Keratinocyte (primary cell): Measurements from ENCODE around the gene MYH9. TPM values are rescaled to one million over a fixed set of nuclear protein-coding genes. Genes with fewer than 3 reads are reported as not detected.

Experiments used
- DNase-seq: peaks from one replicate; pipeline ENCODE4 v3.0.0-alpha.2; 2011; ENCODE audit warnings: low read depth, missing footprints, low spot score
- FAIRE-seq: peaks from 2 replicates; lab custom pipeline; 2011; peaks lifted over from hg19 to GRCh38; lab: Jason Lieb, UNC
- H2AFZ ChIP-seq: 2 replicates; pipeline ENCODE4 v1.6.0; 2012; ENCODE audit warnings: low read length, control low read depth, inconsistent platforms; ENCODE audit not compliant: control insufficient read depth
- H3K27ac ChIP-seq: 2 replicates; pipeline ENCODE4 v1.5.1; 2011; ENCODE audit warnings: low read length; ENCODE audit not compliant: control insufficient read depth, insufficient read depth
- H3K27me3 ChIP-seq: 3 replicates; pipeline ENCODE4 v1.6.0; 2011; ENCODE audit warnings: low read length; ENCODE audit not compliant: control insufficient read depth, insufficient read depth; ENCODE audit errors: extremely low read depth
- H3K36me3 ChIP-seq, 2 experiments: 2 replicates in 1 of 2; 3 replicates in 1 of 2; pipeline ENCODE4 v1.5.1; 2011; ENCODE audit warnings: low read length in 2 of 2, mild to moderate bottlenecking in 1 of 2; ENCODE audit not compliant: control insufficient read depth in 2 of 2, insufficient read depth in 2 of 2; ENCODE audit errors: extremely low read depth in 1 of 2
- H3K4me1 ChIP-seq: 3 replicates; pipeline ENCODE4 v1.5.1; 2011; ENCODE audit warnings: low read length; ENCODE audit not compliant: control insufficient read depth, insufficient read depth; ENCODE audit errors: extremely low read depth
- H3K4me2 ChIP-seq: 3 replicates; pipeline ENCODE4 v1.6.0; 2011; ENCODE audit warnings: low read depth, low read length; ENCODE audit not compliant: control insufficient read depth, insufficient read depth; ENCODE audit errors: extremely low read depth
- H3K4me3 ChIP-seq, 3 experiments: fragments of 200-600 bp in 1 of 3; sonication (generic) in 1 of 3; 2 replicates in 2 of 3; 3 replicates in 1 of 3; pipeline ENCODE4 v1.5.1; 2011 to 2016; ENCODE audit warnings: low read length in 3 of 3, mild to moderate bottlenecking in 3 of 3, control low read depth in 2 of 3, inconsistent platforms in 1 of 3, low read depth in 1 of 3, mixed read lengths in 1 of 3, mixed run types in 1 of 3, moderate library complexity in 1 of 3; ENCODE audit not compliant: control insufficient read depth in 2 of 3, insufficient read depth in 2 of 3; ENCODE audit errors: extremely low read depth in 1 of 3
- H3K79me2 ChIP-seq: 2 replicates; pipeline ENCODE4 v1.6.0; 2012; ENCODE audit warnings: low read length; ENCODE audit not compliant: control insufficient read depth, insufficient read depth
- H3K9ac ChIP-seq: 3 replicates; pipeline ENCODE4 v1.6.0; 2011; ENCODE audit warnings: low read length; ENCODE audit not compliant: control insufficient read depth, insufficient read depth; ENCODE audit errors: extremely low read depth
- H3K9me1 ChIP-seq: 3 replicates; pipeline ENCODE4 v1.6.0; 2011; ENCODE audit warnings: low read length; ENCODE audit not compliant: control insufficient read depth, insufficient read depth; ENCODE audit errors: extremely low read depth
- H3K9me3 ChIP-seq: 2 replicates; pipeline ENCODE4 v1.5.1; 2012; ENCODE audit warnings: low read depth, low read length; ENCODE audit not compliant: control insufficient read depth
- H4K20me1 ChIP-seq: 3 replicates; pipeline ENCODE4 v1.6.0; 2011; ENCODE audit warnings: low read length; ENCODE audit not compliant: control insufficient read depth, insufficient read depth; ENCODE audit errors: extremely low read depth
- CTCF ChIP-seq, 3 experiments: IDR thresholded peaks in 1 of 3; conservative IDR thresholded peaks in 1 of 3; optimal IDR thresholded peaks in 1 of 3; 2 replicates in 2 of 3; 3 replicates in 1 of 3; pipeline versions ENCODE3 to v1.5.1; 2011; ENCODE audit warnings: low read length in 3 of 3, mild to moderate bottlenecking in 3 of 3, moderate library complexity in 2 of 3, control low read depth in 1 of 3, inconsistent platforms in 1 of 3; ENCODE audit not compliant: insufficient read depth in 2 of 3; ENCODE audit errors: extremely low read depth in 1 of 3
- EZH2 ChIP-seq: IDR thresholded peaks from one replicate; pipeline ENCODE4 v1.6.1; 2012; ENCODE audit warnings: inconsistent platforms, mild to moderate bottlenecking, low read length, moderate library complexity
- dilution Hi-C: fragments of 300-500 bp; cut with MboI; formaldehyde crosslinking; loops from one replicate; pipeline ENCODE4 v1.7.0; 2020; ENCODE audit warnings: low sequenced_read_pairs; ENCODE audit not compliant: extremely low pct_ligation_motif_present
- polyA plus RNA-seq, 5 experiments: library from polyadenylated mRNA; depleted of rRNA in 3 of 5; stranded (reverse) in 3 of 5; stranded (forward) in 1 of 5; unstranded in 1 of 5; fragments of >200 nt; gene quantifications; 1 replicate in 1 of 5; 2 replicates in 3 of 5; 3 replicates in 1 of 5; pipeline versions ENCODE4 v1.2.1 to v1.2.3, GENCODE V29; 2011 to 2012; ENCODE audit warnings: missing spikeins in 2 of 5, low read depth in 1 of 5, low replicate concordance in 1 of 5

The MYH9 gene
- polyA plus RNA-seq, 1 donor (not counting 4 experiments of a cell fraction or from before 2014, with no cell fraction given): 351 TPM

- peaks cover 40% of the 10 kb centered on the region for H4K20me1 ChIP-seq
- DNase-seq: no peak
- no peak overlapping the region for H3K4me2 ChIP-seq
- FAIRE-seq: no peak
- H3K9me3 ChIP-seq: no peaks in the 10 kb centered on the region
- H3K36me3 ChIP-seq: peaks cover 69 to 73% of the 10 kb centered on the region in 2 experiments
- no peaks in the 10 kb centered on the region for H3K4me1 ChIP-seq
- dilution Hi-C loops: no loop called here
- no peaks in the 10 kb centered on the region for H3K9me1 ChIP-seq
- peaks cover 16% of the 10 kb centered on the region for H3K79me2 ChIP-seq
- no peak overlapping the region for H3K27ac ChIP-seq
- TF ChIP-seq EZH2 (no peak), CTCF (optimal IDR thresholded peaks at IDR 0.05 in 1 of 3, IDR thresholded peaks at IDR 0.05 in 1 of 3, conservative IDR thresholded peaks at IDR 0.05 in 1 of 3; ENCODE audit: extremely low read depth in 1 of 3, insufficient read depth in 2 of 3, low read length in 3 of 3) (no peak)
- H3K27me3 ChIP-seq: no peaks in the 10 kb centered on the region
- H3K9ac ChIP-seq: no peak overlapping the region
- H3K4me3 ChIP-seq: no peak overlapping the region
- no peak overlapping the region for H2AFZ ChIP-seq
These were observed 99.8 kb downstream of the MYH9 start for GRCh38 chr22:36287881-36288515.

DNA sequence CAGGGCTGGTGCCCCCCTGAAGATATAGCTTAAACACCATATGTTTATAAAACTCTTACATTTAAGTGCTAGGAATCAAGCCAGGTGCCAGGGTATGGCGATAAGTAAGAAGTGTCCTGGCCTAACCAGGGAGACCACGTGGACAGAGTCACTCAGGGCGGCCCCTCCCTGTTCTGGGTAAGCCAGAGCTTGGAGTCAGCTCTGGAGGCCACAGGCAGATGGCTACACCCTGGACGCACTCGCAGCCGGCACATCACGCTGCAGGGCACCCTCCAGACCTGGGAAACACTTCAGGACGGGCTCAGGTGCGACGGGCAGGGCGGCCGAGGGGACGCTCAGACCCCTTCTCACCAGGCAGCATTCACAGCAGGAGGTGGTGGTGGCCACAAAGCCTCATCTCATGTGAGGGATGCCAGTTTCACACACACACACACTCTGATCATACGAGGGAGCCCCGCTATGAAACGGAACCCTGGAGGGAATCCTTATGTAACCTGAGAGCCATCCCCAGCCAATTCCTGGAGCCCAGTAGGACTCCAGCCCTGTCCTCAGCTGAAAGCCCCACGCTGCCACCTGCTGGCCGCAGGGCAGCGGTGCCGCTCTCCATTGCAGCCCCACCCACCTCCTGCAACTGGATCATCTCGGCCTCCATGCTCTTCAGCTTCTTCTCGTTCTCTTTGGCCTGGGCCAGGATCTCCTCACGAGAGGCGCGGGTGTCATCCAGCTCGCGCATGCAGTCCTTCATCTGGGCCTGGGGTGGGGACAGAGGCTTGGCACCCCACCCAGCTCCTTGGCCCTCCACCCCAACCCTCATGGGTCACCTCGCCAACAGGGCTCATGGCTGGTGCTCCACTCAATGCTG lies 101.4 kb downstream of the MYH9 start:
- H3K4me1 ChIP-seq: no peaks in the 10 kb centered on the region
- H3K9me3 ChIP-seq: no peaks in the 10 kb centered on the region
- no peak overlapping the region for H2AFZ ChIP-seq
- H3K27ac ChIP-seq: no peak overlapping the region
- H3K9ac ChIP-seq: no peak overlapping the region
- H3K79me2 ChIP-seq: peaks cover 13% of the 10 kb centered on the region
- peaks cover 39% of the 10 kb centered on the region for H4K20me1 ChIP-seq
- H3K36me3 ChIP-seq: peaks cover 69 to 73% of the 10 kb centered on the region in 2 experiments
- dilution Hi-C loops: no loop called here
- no peak overlapping the region for H3K4me3 ChIP-seq
- H3K27me3 ChIP-seq: no peaks in the 10 kb centered on the region
- H3K9me1 ChIP-seq: no peaks in the 10 kb centered on the region
- DNase-seq: no peak
- TF ChIP-seq EZH2 (no peak), CTCF (optimal IDR thresholded peaks at IDR 0.05 in 1 of 3, IDR thresholded peaks at IDR 0.05 in 1 of 3, conservative IDR thresholded peaks at IDR 0.05 in 1 of 3; ENCODE audit: extremely low read depth in 1 of 3, insufficient read depth in 2 of 3, low read length in 3 of 3) (peak; percentile 83 to 93 (median 91))
- H3K4me2 ChIP-seq: no peak overlapping the region
- no peak for FAIRE-seq
